Fibroblast of the conjunctiva (primary cell): ENCODE results near the gene SMIM45.

Experiments used
- DNase-seq: peaks from one replicate; pipeline ENCODE4 v3.0.0-alpha.2; 2010; ENCODE audit warnings: low read depth

Gene SMIM45

GRCh38 chr22:41915786-41916493 is 36.0 kb upstream of the SMIM45 start:
- no peak for DNase-seq

GRCh38 chr22:41916745-41917358 is 35.1 kb upstream of the SMIM45 start:
- DNase-seq, result no peak

GRCh38 chr22:41917375-41917902 is 34.5 kb upstream of the SMIM45 start:
- no peak for DNase-seq

- no peak for DNase-seq
These were observed 33.8 kb upstream of the SMIM45 start for GRCh38 chr22:41917903-41918791.

GRCh38 chr22:41919357-41920224 is 32.4 kb upstream of the SMIM45 start:
- DNase-seq, result no peak

- no peak for DNase-seq
These were observed 31.5 kb upstream of the SMIM45 start for GRCh38 chr22:41920271-41920976.

- DNase-seq, result no peak
These were observed 29.6 kb upstream of the SMIM45 start for GRCh38 chr22:41922328-41922727.

GRCh38 chr22:41922940-41923594 is 28.9 kb upstream of the SMIM45 start:
- DNase-seq, result no peak

GRCh38 chr22:41923595-41924276 is 28.2 kb upstream of the SMIM45 start:
- DNase-seq, result no peak

- no peak for DNase-seq
These were observed 26.0 kb upstream of the SMIM45 start for GRCh38 chr22:41925783-41926460.

- DNase-seq, result no peak
These were observed 24.1 kb upstream of the SMIM45 start for GRCh38 chr22:41927813-41928212.

- no peak for DNase-seq
These were observed 23.1 kb upstream of the SMIM45 start for GRCh38 chr22:41928593-41929417.

- DNase-seq, result no peak
These were observed 22.5 kb upstream of the SMIM45 start for GRCh38 chr22:41929418-41929810.

- no peak for DNase-seq
These were observed 20.2 kb upstream of the SMIM45 start for GRCh38 chr22:41931701-41932269.

GRCh38 chr22:41932353-41932752 is 19.6 kb upstream of the SMIM45 start:
- no peak for DNase-seq

GRCh38 chr22:41933411-41934177 is 18.4 kb upstream of the SMIM45 start:
- no peak for DNase-seq
